ENCODE data around the gene PGLYRP3.

PGLYRP3 gene

GRCh38 chr1:153358691-153358975, 45.9 kb upstream of the PGLYRP3 start:
- no peak overlapping the region for H3K27ac ChIP-seq (ENCODE audit: low read depth, low read length, poor library complexity, severe bottlenecking)
- no peaks in the 10 kb centered on the region for H3K36me3 ChIP-seq (ENCODE audit: insufficient read depth, low read length)
- no peaks in the 10 kb centered on the region for H3K4me1 ChIP-seq (ENCODE audit: insufficient read depth, low read length, severe bottlenecking)
- H3F3A ChIP-seq (ENCODE audit: insufficient read depth, low read length): no peaks in the 10 kb centered on the region
- no peaks in the 10 kb centered on the region for H3K27me3 ChIP-seq (ENCODE audit: insufficient read depth, low read length)
- no peak overlapping the region for H3K4me3 ChIP-seq (ENCODE audit: low read depth, low read length, poor library complexity, severe bottlenecking)
- TF ChIP-seq CTCF (IDR thresholded peaks at IDR 0.05; ENCODE audit: low read length) (no peak), EZH2 (IDR thresholded peaks at IDR 0.05; ENCODE audit: borderline replicate concordance, low read length) (no peak)
- H3K4me2 ChIP-seq (ENCODE audit: low read length): no peak overlapping the region
- no peak overlapping the region for H3K9ac ChIP-seq (ENCODE audit: low read length)
- no peak overlapping the region for H2AFZ ChIP-seq (ENCODE audit: low read length)
- no peaks in the 10 kb centered on the region for H4K20me1 ChIP-seq (ENCODE audit: insufficient read depth, low read length)
- H3K9me3 ChIP-seq (ENCODE audit: low read length): no peaks in the 10 kb centered on the region
- no peaks in the 10 kb centered on the region for H3K79me2 ChIP-seq (ENCODE audit: insufficient read depth, low read length)
- H3K9me2 ChIP-seq (ENCODE audit: low read depth, low read length): no peaks in the 10 kb centered on the region

GRCh38 chr1:153357853-153358690, 45.3 kb upstream of the PGLYRP3 start, which contains the start of gene S100A9:
Gene S100A9, plus strand, starts transcription at chr1:153357854. Its CDS starts 430 bp downstream, at chr1:153358284.
- Histone ChIP-seq H3K9ac (ENCODE audit: low read length) (no peak within 1 kb of the TSS), H3F3A (ENCODE audit: insufficient read depth, low read length) (no peaks in the 10 kb centered on the region), H2AFZ (ENCODE audit: low read length) (no peak within 1 kb of the TSS), H3K27ac (ENCODE audit: low read depth, low read length, poor library complexity, severe bottlenecking) (no peak within 1 kb of the TSS), H3K4me2 (ENCODE audit: low read length) (no peak within 1 kb of the TSS), H3K9me3 (ENCODE audit: low read length) (no peaks in the 10 kb centered on the region), H3K36me3 (ENCODE audit: insufficient read depth, low read length) (no peaks in the 10 kb centered on the region), H3K4me3 (ENCODE audit: low read depth, low read length, poor library complexity, severe bottlenecking) (no peak within 1 kb of the TSS), H3K79me2 (ENCODE audit: insufficient read depth, low read length) (no peaks in the 10 kb centered on the region), H4K20me1 (ENCODE audit: insufficient read depth, low read length) (no peaks in the 10 kb centered on the region), H3K9me2 (ENCODE audit: low read depth, low read length) (no peaks in the 10 kb centered on the region), H3K27me3 (ENCODE audit: insufficient read depth, low read length) (no peaks in the 10 kb centered on the region), H3K4me1 (ENCODE audit: insufficient read depth, low read length, severe bottlenecking) (no peaks in the 10 kb centered on the region)
- TF ChIP-seq CTCF (IDR thresholded peaks at IDR 0.05; ENCODE audit: low read length) (no peak), EZH2 (IDR thresholded peaks at IDR 0.05; ENCODE audit: borderline replicate concordance, low read length) (no peak)

GRCh38 chr1:153357076-153357852, 44.5 kb upstream of the PGLYRP3 start:
- no peak overlapping the region for H2AFZ ChIP-seq (ENCODE audit: low read length)
- H3K4me2 ChIP-seq (ENCODE audit: low read length): no peak overlapping the region
- H3K9ac ChIP-seq (ENCODE audit: low read length): no peak overlapping the region
- H3K36me3 ChIP-seq (ENCODE audit: insufficient read depth, low read length): no peaks in the 10 kb centered on the region
- no peaks in the 10 kb centered on the region for H3K4me1 ChIP-seq (ENCODE audit: insufficient read depth, low read length, severe bottlenecking)
- H4K20me1 ChIP-seq (ENCODE audit: insufficient read depth, low read length): no peaks in the 10 kb centered on the region
- no peaks in the 10 kb centered on the region for H3K79me2 ChIP-seq (ENCODE audit: insufficient read depth, low read length)
- H3K27ac ChIP-seq (ENCODE audit: low read depth, low read length, poor library complexity, severe bottlenecking): no peak overlapping the region
- no peak overlapping the region for H3K4me3 ChIP-seq (ENCODE audit: low read depth, low read length, poor library complexity, severe bottlenecking)
- no peaks in the 10 kb centered on the region for H3K27me3 ChIP-seq (ENCODE audit: insufficient read depth, low read length)
- TF ChIP-seq CTCF (IDR thresholded peaks at IDR 0.05; ENCODE audit: low read length) (no peak), EZH2 (IDR thresholded peaks at IDR 0.05; ENCODE audit: borderline replicate concordance, low read length) (no peak)
- no peaks in the 10 kb centered on the region for H3K9me3 ChIP-seq (ENCODE audit: low read length)
- H3K9me2 ChIP-seq (ENCODE audit: low read depth, low read length): no peaks in the 10 kb centered on the region
- H3F3A ChIP-seq (ENCODE audit: insufficient read depth, low read length): no peaks in the 10 kb centered on the region

Measured in OCI-LY1 (cell line).